Neural cell (in vitro differentiated cells): ENCODE data around the gene SIK3. TPM values are rescaled to one million over a fixed set of nuclear protein-coding genes. Genes with fewer than 3 reads are reported as not detected.

ENCODE experiments used
- H2AFZ ChIP-seq: fragments of 200-600, 300-800 bp; sonication (generic), shearing (Covaris generic); 2 replicates; pipeline ENCODE4 v1.6.0; 2014; ENCODE audit warnings: low read depth, mild to moderate bottlenecking, antibody characterized with exemption, low read length, moderate library complexity
- H3F3A ChIP-seq: fragments of 200-600 bp; shearing (Covaris generic); 2 replicates; pipeline ENCODE4 v1.6.1; 2016; ENCODE audit warnings: mild to moderate bottlenecking, moderate library complexity, mixed read lengths, antibody characterized with exemption, low read length; ENCODE audit not compliant: insufficient read depth, poor library complexity, severe bottlenecking
- H3K27ac ChIP-seq: fragments of 200-600, 300-800 bp; sonication (generic), shearing (Covaris generic); 2 replicates; pipeline ENCODE4 v1.5.1; 2014; ENCODE audit warnings: mild to moderate bottlenecking, low read length, moderate library complexity
- H3K27me3 ChIP-seq: fragments of 300-800, 200-600 bp; sonication (generic), shearing (Covaris generic); 2 replicates; pipeline ENCODE4 v1.6.0; 2014; ENCODE audit warnings: mild to moderate bottlenecking, low read depth, low read length, moderate library complexity; ENCODE audit not compliant: insufficient read depth
- H3K36me3 ChIP-seq: fragments of 300-800, 200-600 bp; sonication (generic), shearing (Covaris generic); 2 replicates; pipeline ENCODE4 v1.5.1; 2014; ENCODE audit warnings: mild to moderate bottlenecking, antibody characterized with exemption, low read length, moderate library complexity; ENCODE audit not compliant: insufficient read depth
- H3K4me2 ChIP-seq: fragments of 300-800, 200-600 bp; sonication (generic), shearing (Covaris generic); 2 replicates; pipeline ENCODE4 v1.6.0; 2014; ENCODE audit warnings: mild to moderate bottlenecking, low read length
- H3K4me3 ChIP-seq: fragments of 300-800, 200-600 bp; sonication (generic), shearing (Covaris generic); 2 replicates; pipeline ENCODE4 v1.5.1; 2014; ENCODE audit warnings: mild to moderate bottlenecking, low read length, moderate library complexity
- H3K79me2 ChIP-seq: fragments of 200-600 bp; shearing (Covaris generic); replicated peaks from 2 replicates; pipeline ENCODE4 v1.6.0; 2014; ENCODE audit warnings: mild to moderate bottlenecking, low read length, moderate library complexity; ENCODE audit not compliant: insufficient read depth
- H3K9ac ChIP-seq: fragments of 300-800, 200-600 bp; sonication (generic), shearing (Covaris generic); 2 replicates; pipeline ENCODE4 v1.6.1; 2016; ENCODE audit warnings: mild to moderate bottlenecking, low read length, mixed read lengths
- H3K9me2 ChIP-seq: fragments of 200-600 bp; shearing (Covaris generic); 2 replicates; pipeline ENCODE4 v1.6.1; 2016; ENCODE audit warnings: mild to moderate bottlenecking, low read length, mixed read lengths; ENCODE audit not compliant: insufficient read depth
- H3K9me3 ChIP-seq: fragments of 200-600, 300-800 bp; sonication (generic), shearing (Covaris generic); 2 replicates; pipeline ENCODE4 v1.6.1; 2016; ENCODE audit warnings: mild to moderate bottlenecking, mixed run types, low read length, moderate library complexity, mixed read lengths
- H4K20me1 ChIP-seq: fragments of 200-600 bp; shearing (Covaris generic); 2 replicates; pipeline ENCODE4 v1.6.1; 2016; ENCODE audit warnings: mild to moderate bottlenecking, mixed run types; ENCODE audit not compliant: insufficient read depth
- EP300 ChIP-seq: fragments of 450-650 bp; conservative IDR thresholded peaks from 2 replicates; pipeline ENCODE4 v1.6.1; 2014; ENCODE audit warnings: antibody characterized with exemption, mild to moderate bottlenecking, moderate library complexity; ENCODE audit not compliant: poor library complexity, severe bottlenecking
- EZH2 ChIP-seq: fragments of 200-600, 300-800 bp; shearing (Covaris generic), sonication (generic); IDR thresholded peaks from 2 replicates; pipeline ENCODE4 v1.6.1; 2014; ENCODE audit warnings: antibody characterized with exemption, low read length, borderline replicate concordance, mild to moderate bottlenecking; ENCODE audit not compliant: insufficient read depth, poor library complexity, severe bottlenecking
- MXI1 ChIP-seq: fragments of 450-650 bp; conservative IDR thresholded peaks from 2 replicates; pipeline ENCODE4 v1.6.1; 2014; ENCODE audit warnings: antibody characterized with exemption, mild to moderate bottlenecking; ENCODE audit not compliant: poor library complexity, severe bottlenecking
- POLR2AphosphoS5 ChIP-seq: IDR thresholded peaks from 2 replicates; pipeline ENCODE4 v1.6.1; 2012
- RAD21 ChIP-seq: fragments of 450-650 bp; conservative IDR thresholded peaks from 2 replicates; pipeline ENCODE4 v1.6.1; 2014; ENCODE audit warnings: antibody characterized with exemption, mild to moderate bottlenecking, moderate library complexity
- SMC3 ChIP-seq: fragments of 450-650 bp; conservative IDR thresholded peaks from 2 replicates; pipeline ENCODE4 v1.6.1; 2014; ENCODE audit warnings: antibody characterized with exemption, mild to moderate bottlenecking, moderate library complexity; ENCODE audit not compliant: poor library complexity
- TAF1 ChIP-seq: IDR thresholded peaks from 2 replicates; pipeline ENCODE4 v1.6.1; 2012; ENCODE audit warnings: low read depth
- polyA plus RNA-seq: library from polyadenylated mRNA; depleted of rRNA; stranded (reverse); fragments of >200 nt; gene quantifications from 2 replicates; pipeline ENCODE4 v1.2.3, GENCODE V29; 2014
- TF ChIP-seq, protein P1 (sequence below): fragments of 450-650 bp; IDR thresholded peaks from 2 replicates; pipeline ENCODE4 v1.5.1; 2014; ENCODE audit warnings: antibody characterized with exemption, mild to moderate bottlenecking, moderate library complexity; ENCODE audit not compliant: poor library complexity, severe bottlenecking
- TF ChIP-seq, protein P2 (sequence below): IDR thresholded peaks from 2 replicates; pipeline ENCODE4 v1.6.1; 2012; ENCODE audit warnings: borderline replicate concordance

The SIK3 gene
- polyA plus RNA-seq, 1 donor from 2014 or later: 11.2 TPM

DNA sequence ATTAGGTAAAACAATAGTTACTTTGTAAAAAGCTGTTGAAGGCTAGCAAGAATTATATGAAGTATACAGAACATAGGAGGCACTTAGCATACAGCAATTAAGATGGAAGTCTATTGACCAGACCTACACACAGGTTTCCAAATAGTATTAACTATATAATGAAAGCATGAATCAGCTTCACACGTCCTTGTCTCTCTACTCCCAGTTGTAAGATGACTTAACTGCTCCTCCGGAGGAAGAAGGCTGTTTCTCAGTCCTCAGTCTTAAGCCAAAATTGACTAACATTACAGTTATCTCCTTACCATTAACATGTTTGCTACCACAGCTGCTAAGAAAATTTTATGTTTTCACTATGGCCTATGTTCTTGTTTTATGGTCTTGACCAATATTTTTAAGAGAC, 24.7 kb downstream of the SIK3 start:
- no peak overlapping the region for H3K9ac ChIP-seq
- H3K36me3 ChIP-seq: no peaks in the 10 kb centered on the region
- H2AFZ ChIP-seq: no peak overlapping the region
- H3K4me3 ChIP-seq: no peak overlapping the region
- H3K9me3 ChIP-seq: no peaks in the 10 kb centered on the region
- TF ChIP-seq, protein P1, sequence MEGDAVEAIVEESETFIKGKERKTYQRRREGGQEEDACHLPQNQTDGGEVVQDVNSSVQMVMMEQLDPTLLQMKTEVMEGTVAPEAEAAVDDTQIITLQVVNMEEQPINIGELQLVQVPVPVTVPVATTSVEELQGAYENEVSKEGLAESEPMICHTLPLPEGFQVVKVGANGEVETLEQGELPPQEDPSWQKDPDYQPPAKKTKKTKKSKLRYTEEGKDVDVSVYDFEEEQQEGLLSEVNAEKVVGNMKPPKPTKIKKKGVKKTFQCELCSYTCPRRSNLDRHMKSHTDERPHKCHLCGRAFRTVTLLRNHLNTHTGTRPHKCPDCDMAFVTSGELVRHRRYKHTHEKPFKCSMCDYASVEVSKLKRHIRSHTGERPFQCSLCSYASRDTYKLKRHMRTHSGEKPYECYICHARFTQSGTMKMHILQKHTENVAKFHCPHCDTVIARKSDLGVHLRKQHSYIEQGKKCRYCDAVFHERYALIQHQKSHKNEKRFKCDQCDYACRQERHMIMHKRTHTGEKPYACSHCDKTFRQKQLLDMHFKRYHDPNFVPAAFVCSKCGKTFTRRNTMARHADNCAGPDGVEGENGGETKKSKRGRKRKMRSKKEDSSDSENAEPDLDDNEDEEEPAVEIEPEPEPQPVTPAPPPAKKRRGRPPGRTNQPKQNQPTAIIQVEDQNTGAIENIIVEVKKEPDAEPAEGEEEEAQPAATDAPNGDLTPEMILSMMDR: no peak
- TF ChIP-seq SMC3: no peak
- no peak for TF ChIP-seq RAD21
- TF ChIP-seq EP300: no peak
- TF ChIP-seq TAF1: no peak
- no peak overlapping the region for H3K4me2 ChIP-seq
- peaks cover 12% of the 10 kb centered on the region for H3K79me2 ChIP-seq
- H3K27ac ChIP-seq: no peak overlapping the region
- no peaks in the 10 kb centered on the region for H3F3A ChIP-seq
- H4K20me1 ChIP-seq: no peaks in the 10 kb centered on the region
- H3K9me2 ChIP-seq: no peaks in the 10 kb centered on the region
- H3K27me3 ChIP-seq: no peaks in the 10 kb centered on the region

DNA sequence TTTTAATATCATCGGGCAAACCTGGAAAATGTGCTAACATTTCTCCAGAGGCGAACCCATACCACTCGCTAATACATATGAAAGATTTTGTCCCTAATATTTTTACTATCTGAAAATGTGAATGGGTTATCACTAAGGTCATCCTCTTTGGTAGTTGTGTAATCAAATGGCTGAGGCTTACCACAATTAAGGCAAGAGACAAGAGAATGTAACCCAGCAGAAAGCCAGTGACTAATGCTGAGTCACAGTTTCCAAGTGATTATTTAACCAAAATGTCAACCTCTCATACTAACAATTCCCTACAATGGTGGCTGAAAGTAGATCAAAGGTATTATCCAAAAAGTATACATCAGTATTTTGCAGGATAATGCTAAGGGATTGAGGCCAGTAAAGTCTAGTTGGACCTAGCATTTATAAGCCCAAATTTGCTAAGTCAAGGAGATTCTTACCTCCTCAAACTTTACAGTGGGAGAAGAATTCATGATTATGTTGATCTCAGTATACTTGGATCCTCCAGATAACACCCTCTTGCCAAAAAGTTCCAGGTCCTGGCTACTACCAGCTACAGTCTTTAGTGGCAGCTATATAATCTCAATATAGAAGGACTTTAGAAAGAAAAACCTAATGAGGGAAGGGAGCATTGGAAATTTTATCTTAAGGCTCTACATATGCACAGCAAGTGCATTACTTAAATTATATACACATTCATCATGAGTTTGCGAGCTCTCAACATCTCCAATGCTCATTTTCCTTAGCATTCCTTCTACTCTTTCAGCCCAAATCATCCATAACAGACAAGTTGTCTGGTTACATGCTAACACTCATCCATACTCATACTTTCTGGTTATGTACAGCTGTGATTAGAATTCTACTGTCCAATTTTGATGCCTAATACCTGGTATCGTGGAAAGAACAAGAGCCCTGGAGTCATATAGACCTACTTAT, 25.4 kb downstream of the SIK3 start:
- no peaks in the 10 kb centered on the region for H4K20me1 ChIP-seq
- no peak overlapping the region for H3K9ac ChIP-seq
- no peaks in the 10 kb centered on the region for H3K9me2 ChIP-seq
- H3K36me3 ChIP-seq: no peaks in the 10 kb centered on the region
- no peak overlapping the region for H3K4me3 ChIP-seq
- H3K79me2 ChIP-seq: peaks cover 12% of the 10 kb centered on the region
- no peak overlapping the region for H3K27ac ChIP-seq
- no peak overlapping the region for H3K4me2 ChIP-seq
- no peaks in the 10 kb centered on the region for H3K9me3 ChIP-seq
- TF ChIP-seq TAF1 (no peak), SMC3 (no peak)
- no peaks in the 10 kb centered on the region for H3K27me3 ChIP-seq
- no peaks in the 10 kb centered on the region for H3F3A ChIP-seq
- H2AFZ ChIP-seq: no peak overlapping the region

DNA sequence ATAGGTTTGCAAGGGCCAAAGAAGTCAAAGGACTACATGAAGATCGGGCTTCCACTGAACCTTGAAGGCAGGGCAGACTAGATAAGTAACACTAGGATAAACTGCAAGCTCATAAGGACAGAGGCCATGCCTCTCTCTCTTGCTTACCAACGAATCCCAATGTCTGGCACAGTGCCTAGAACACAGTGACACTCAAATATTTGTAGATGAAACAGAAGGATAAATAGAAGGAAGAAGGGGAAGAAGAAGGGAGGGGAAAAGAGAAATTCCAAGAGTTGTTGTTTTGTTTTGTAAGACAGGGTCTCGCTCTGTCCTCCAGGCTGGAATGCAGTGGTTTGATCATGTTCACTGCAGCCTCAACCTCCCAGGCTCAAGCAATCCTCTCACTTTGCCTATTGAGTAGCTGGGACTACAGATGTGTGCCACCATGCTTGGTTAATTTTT, 26.9 kb downstream of the SIK3 start:
- Histone ChIP-seq H2AFZ (no peak overlapping the region), H3K4me3 (no peak overlapping the region), H3F3A (no peaks in the 10 kb centered on the region), H3K79me2 (peaks cover 22% of the 10 kb centered on the region), H3K27me3 (no peaks in the 10 kb centered on the region), H3K4me2 (no peak overlapping the region), H4K20me1 (no peaks in the 10 kb centered on the region), H3K9me3 (no peaks in the 10 kb centered on the region), H3K9ac (no peak overlapping the region), H3K9me2 (no peaks in the 10 kb centered on the region), H3K27ac (no peak overlapping the region), H3K36me3 (no peaks in the 10 kb centered on the region)
- TF ChIP-seq EP300 (no peak), RAD21 (no peak), MXI1 (no peak), EZH2 (no peak), TAF1 (no peak), POLR2AphosphoS5 (no peak), SMC3 (no peak)
- TF ChIP-seq, protein P1: no peak
- TF ChIP-seq, protein P2, sequence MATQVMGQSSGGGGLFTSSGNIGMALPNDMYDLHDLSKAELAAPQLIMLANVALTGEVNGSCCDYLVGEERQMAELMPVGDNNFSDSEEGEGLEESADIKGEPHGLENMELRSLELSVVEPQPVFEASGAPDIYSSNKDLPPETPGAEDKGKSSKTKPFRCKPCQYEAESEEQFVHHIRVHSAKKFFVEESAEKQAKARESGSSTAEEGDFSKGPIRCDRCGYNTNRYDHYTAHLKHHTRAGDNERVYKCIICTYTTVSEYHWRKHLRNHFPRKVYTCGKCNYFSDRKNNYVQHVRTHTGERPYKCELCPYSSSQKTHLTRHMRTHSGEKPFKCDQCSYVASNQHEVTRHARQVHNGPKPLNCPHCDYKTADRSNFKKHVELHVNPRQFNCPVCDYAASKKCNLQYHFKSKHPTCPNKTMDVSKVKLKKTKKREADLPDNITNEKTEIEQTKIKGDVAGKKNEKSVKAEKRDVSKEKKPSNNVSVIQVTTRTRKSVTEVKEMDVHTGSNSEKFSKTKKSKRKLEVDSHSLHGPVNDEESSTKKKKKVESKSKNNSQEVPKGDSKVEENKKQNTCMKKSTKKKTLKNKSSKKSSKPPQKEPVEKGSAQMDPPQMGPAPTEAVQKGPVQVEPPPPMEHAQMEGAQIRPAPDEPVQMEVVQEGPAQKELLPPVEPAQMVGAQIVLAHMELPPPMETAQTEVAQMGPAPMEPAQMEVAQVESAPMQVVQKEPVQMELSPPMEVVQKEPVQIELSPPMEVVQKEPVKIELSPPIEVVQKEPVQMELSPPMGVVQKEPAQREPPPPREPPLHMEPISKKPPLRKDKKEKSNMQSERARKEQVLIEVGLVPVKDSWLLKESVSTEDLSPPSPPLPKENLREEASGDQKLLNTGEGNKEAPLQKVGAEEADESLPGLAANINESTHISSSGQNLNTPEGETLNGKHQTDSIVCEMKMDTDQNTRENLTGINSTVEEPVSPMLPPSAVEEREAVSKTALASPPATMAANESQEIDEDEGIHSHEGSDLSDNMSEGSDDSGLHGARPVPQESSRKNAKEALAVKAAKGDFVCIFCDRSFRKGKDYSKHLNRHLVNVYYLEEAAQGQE: no peak
